Measurements from ENCODE around the gene SAMD5. TPM values are rescaled to one million over a fixed set of nuclear protein-coding genes. Genes with fewer than 3 reads are reported as not detected.

SAMD5 gene
- total and polyA plus RNA-seq, 2 experiments from 2014 or later: 0.03 TPM; not detected in 1

DNA sequence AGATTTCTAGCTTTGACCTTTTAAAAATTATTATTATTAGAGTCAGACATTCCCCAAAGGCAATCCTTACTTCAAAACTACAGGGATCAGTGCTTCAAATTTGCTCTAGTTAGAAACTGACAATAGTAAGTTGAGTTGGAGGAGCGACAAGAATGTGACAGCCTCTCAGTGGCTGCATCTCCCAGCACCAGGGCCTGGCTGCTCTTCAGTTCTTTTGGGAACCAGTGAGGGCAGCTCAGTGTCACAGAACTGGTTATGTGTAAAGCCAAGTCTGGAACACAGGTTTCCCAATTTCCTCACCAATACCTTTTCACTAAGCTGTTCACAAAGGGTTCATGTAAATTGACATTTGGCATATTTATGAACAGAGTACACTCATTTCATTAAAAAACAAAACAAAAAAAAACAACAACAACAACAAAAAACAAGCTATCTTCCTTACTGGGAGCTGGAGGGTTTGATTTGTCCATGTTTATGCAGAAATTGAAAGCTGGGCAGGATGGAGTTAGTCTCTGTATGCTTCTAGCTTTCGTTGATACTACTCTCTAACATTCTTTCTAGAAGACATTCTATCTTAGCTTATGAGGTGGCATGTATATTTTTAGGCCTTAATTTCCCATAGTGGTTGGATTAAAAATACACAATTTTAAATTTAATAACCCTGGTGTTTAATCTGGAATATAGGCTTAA lies 95.0 kb downstream of the SAMD5 start:
- H3K9me3 Mint-ChIP-seq: no peaks in the 10 kb centered on the region
- H3K4me2 ChIP-seq: no peak overlapping the region
- H3K79me2 ChIP-seq (replicated peaks; ENCODE audit: insufficient read depth): no peaks in the 10 kb centered on the region
- H3K27me3 Mint-ChIP-seq (ENCODE audit: insufficient read depth, low read depth, poor library complexity): no peaks in the 10 kb centered on the region
- no peaks in the 10 kb centered on the region for H4K20me1 ChIP-seq (replicated peaks; ENCODE audit: insufficient read depth)
- TF ChIP-seq, protein P1, sequence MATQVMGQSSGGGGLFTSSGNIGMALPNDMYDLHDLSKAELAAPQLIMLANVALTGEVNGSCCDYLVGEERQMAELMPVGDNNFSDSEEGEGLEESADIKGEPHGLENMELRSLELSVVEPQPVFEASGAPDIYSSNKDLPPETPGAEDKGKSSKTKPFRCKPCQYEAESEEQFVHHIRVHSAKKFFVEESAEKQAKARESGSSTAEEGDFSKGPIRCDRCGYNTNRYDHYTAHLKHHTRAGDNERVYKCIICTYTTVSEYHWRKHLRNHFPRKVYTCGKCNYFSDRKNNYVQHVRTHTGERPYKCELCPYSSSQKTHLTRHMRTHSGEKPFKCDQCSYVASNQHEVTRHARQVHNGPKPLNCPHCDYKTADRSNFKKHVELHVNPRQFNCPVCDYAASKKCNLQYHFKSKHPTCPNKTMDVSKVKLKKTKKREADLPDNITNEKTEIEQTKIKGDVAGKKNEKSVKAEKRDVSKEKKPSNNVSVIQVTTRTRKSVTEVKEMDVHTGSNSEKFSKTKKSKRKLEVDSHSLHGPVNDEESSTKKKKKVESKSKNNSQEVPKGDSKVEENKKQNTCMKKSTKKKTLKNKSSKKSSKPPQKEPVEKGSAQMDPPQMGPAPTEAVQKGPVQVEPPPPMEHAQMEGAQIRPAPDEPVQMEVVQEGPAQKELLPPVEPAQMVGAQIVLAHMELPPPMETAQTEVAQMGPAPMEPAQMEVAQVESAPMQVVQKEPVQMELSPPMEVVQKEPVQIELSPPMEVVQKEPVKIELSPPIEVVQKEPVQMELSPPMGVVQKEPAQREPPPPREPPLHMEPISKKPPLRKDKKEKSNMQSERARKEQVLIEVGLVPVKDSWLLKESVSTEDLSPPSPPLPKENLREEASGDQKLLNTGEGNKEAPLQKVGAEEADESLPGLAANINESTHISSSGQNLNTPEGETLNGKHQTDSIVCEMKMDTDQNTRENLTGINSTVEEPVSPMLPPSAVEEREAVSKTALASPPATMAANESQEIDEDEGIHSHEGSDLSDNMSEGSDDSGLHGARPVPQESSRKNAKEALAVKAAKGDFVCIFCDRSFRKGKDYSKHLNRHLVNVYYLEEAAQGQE (IDR thresholded peaks at IDR 0.05; ENCODE audit: unreplicated experiment): no peak
- TF ChIP-seq, protein P2, sequence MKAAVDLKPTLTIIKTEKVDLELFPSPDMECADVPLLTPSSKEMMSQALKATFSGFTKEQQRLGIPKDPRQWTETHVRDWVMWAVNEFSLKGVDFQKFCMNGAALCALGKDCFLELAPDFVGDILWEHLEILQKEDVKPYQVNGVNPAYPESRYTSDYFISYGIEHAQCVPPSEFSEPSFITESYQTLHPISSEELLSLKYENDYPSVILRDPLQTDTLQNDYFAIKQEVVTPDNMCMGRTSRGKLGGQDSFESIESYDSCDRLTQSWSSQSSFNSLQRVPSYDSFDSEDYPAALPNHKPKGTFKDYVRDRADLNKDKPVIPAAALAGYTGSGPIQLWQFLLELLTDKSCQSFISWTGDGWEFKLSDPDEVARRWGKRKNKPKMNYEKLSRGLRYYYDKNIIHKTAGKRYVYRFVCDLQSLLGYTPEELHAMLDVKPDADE (IDR thresholded peaks at IDR 0.05): no peak
- TF ChIP-seq, protein P3, sequence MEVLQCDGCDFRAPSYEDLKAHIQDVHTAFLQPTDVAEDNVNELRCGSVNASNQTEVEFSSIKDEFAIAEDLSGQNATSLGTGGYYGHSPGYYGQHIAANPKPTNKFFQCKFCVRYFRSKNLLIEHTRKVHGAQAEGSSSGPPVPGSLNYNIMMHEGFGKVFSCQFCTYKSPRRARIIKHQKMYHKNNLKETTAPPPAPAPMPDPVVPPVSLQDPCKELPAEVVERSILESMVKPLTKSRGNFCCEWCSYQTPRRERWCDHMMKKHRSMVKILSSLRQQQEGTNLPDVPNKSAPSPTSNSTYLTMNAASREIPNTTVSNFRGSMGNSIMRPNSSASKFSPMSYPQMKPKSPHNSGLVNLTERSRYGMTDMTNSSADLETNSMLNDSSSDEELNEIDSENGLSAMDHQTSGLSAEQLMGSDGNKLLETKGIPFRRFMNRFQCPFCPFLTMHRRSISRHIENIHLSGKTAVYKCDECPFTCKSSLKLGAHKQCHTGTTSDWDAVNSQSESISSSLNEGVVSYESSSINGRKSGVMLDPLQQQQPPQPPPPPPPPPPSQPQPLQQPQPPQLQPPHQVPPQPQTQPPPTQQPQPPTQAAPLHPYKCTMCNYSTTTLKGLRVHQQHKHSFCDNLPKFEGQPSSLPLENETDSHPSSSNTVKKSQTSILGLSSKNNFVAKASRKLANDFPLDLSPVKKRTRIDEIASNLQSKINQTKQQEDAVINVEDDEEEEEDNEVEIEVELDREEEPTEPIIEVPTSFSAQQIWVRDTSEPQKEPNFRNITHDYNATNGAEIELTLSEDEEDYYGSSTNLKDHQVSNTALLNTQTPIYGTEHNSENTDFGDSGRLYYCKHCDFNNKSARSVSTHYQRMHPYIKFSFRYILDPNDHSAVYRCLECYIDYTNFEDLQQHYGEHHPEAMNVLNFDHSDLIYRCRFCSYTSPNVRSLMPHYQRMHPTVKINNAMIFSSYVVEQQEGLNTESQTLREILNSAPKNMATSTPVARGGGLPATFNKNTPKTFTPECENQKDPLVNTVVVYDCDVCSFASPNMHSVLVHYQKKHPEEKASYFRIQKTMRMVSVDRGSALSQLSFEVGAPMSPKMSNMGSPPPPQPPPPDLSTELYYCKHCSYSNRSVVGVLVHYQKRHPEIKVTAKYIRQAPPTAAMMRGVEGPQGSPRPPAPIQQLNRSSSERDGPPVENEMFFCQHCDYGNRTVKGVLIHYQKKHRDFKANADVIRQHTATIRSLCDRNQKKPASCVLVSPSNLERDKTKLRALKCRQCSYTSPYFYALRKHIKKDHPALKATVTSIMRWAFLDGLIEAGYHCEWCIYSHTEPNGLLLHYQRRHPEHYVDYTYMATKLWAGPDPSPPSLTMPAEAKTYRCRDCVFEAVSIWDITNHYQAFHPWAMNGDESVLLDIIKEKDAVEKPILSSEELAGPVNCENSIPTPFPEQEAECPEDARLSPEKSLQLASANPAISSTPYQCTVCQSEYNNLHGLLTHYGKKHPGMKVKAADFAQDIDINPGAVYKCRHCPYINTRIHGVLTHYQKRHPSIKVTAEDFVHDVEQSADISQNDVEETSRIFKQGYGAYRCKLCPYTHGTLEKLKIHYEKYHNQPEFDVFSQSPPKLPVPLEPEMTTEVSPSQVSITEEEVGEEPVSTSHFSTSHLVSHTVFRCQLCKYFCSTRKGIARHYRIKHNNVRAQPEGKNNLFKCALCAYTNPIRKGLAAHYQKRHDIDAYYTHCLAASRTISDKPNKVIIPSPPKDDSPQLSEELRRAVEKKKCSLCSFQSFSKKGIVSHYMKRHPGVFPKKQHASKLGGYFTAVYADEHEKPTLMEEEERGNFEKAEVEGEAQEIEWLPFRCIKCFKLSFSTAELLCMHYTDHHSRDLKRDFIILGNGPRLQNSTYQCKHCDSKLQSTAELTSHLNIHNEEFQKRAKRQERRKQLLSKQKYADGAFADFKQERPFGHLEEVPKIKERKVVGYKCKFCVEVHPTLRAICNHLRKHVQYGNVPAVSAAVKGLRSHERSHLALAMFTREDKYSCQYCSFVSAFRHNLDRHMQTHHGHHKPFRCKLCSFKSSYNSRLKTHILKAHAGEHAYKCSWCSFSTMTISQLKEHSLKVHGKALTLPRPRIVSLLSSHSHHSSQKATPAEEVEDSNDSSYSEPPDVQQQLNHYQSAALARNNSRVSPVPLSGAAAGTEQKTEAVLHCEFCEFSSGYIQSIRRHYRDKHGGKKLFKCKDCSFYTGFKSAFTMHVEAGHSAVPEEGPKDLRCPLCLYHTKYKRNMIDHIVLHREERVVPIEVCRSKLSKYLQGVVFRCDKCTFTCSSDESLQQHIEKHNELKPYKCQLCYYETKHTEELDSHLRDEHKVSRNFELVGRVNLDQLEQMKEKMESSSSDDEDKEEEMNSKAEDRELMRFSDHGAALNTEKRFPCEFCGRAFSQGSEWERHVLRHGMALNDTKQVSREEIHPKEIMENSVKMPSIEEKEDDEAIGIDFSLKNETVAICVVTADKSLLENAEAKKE (CRISPR knock-in tag; IDR thresholded peaks at IDR 0.05): no peak
- TF ChIP-seq EZH2 (IDR thresholded peaks at IDR 0.05; ENCODE audit: low read depth, unreplicated experiment): no peak
- DNase-seq (ENCODE audit: low spot score) (no peak), ATAC-seq (no peak)
- H3K4me1 Mint-ChIP-seq: no peaks in the 10 kb centered on the region
- H3K9me2 ChIP-seq (ENCODE audit: insufficient read depth): peaks cover 3% of the 10 kb centered on the region; the same call in 1 of the 2 replicates
- H3K27ac Mint-ChIP-seq: no peak overlapping the region
- no peaks in the 10 kb centered on the region for H3F3A ChIP-seq (replicated peaks; ENCODE audit: low read depth)
- H3K36me3 ChIP-seq (ENCODE audit: insufficient read depth): no peaks in the 10 kb centered on the region
- no peak overlapping the region for H3K27ac ChIP-seq (ENCODE audit: low read depth)
- no peaks in the 10 kb centered on the region for H3K27me3 ChIP-seq (ENCODE audit: insufficient read depth)
- no peak overlapping the region for H2AFZ ChIP-seq
- H3K36me3 Mint-ChIP-seq (ENCODE audit: low read depth): no peaks in the 10 kb centered on the region
- no peaks in the 10 kb centered on the region for H3K4me1 ChIP-seq (ENCODE audit: insufficient read depth)
- no peak overlapping the region for H3K4me3 ChIP-seq
- no peak overlapping the region for H3K4me3 Mint-ChIP-seq

All from GM23338 (cell line).